GM19468 (cell line): ENCODE results near the gene PLAC9.

Experiments
- ATAC-seq: cut with Tn5 transposase; IDR thresholded peaks from one replicate; pipeline ENCODE4 v1.9.1; 2021; ENCODE audit warnings: mild to moderate bottlenecking, moderate library complexity, moderate number of reproducible peaks; ENCODE audit not compliant: unreplicated experiment; ENCODE audit errors: extremely low read depth

The PLAC9 gene

DNA sequence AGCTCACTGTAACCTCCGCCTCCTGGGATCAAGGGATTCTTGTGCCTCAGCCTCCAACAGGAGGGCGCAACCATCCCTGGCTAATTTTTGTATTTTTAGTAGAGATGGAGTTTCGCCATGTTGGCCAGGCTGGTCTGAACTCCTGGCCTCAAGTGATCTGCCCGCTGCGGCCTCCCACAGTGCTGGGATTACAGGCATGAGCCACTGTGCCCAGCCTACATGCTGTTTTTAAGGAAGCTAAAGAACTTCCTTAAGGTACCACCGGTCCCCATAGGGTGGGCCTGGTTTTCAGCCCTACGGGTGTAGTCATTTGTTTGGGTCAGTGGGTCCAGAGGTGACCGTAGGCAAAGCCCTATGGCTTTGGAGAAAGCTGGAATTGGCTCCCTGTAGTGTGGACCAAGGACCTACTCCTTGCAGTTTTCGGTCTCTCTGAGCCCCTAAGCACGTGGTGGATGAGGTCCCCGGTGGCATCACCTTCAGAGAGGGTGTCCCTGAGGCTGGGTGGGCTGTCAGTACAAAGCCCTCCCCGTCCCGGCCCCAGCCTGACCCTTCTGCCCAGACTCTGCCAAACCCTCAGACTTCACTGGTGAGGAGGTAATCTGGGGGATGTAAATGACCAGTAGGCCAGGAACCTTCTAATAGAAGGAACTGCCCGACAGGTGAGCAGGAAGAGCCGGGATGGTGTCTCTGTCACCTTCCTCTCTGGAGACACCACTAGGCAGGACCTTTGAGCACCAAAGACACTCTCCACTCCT, 42.3 kb downstream of the PLAC9 start:
- no peak for ATAC-seq

DNA sequence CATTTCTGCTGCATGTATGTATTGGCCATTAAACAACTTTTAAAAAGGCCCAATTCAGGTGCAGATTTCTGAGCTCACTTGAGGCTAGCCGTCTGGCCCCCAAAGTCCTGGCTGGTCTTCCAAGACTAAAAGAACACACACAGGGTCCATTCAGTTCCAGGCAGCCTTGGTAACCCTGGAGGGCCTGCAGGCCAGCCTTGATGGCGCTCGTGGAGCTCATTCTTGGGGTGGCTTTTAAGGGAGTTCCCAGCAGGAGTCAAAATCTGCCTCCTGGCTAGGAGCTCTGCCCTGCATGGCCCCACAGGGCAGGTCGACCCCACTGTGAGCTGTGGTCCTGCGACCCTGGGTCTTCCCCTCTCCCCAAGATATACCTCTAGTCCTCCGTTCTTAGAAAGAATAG, 44.0 kb downstream of the PLAC9 start:
- ATAC-seq: no peak

DNA sequence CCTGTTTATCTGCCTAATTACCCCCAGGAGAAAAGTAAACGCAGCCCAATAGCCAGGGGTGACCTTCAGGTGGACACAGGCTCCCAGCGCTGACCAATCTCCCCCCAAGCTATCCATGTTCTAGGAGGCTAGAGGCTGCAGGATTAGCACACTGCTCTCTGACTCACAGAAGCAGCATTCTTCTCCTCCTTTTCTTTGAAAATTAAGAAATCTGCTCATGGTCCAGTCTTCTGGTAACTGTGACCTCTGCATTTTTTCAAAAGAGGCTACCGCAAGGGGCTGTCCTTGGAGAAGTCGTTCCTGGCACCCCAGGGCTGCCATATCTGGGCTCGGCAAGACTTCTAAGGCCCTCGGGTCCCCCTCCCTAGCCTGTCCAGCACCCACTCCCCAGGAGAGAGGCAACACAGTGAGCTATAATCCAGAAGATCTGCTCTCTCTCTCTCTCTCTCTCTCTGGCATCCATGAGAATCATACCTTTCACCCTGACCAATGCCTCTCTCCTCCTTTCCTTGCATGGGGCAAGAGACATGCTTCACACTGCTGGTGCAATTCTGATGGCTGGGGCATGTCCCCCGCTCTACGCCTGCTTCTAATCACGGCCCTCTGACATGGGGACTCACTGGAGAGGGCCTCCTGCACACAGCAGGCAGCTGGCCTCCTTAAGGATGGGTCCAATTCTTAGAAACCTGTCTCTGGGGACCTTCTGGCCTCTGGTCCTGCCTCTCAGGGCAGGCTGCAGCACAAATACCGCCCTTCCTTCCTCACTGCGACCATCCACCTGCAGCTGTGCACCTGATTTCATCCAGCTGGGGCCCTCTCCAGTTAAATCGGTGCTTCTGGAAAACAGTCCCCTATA, 45.5 kb downstream of the PLAC9 start:
- ATAC-seq: no peak

DNA sequence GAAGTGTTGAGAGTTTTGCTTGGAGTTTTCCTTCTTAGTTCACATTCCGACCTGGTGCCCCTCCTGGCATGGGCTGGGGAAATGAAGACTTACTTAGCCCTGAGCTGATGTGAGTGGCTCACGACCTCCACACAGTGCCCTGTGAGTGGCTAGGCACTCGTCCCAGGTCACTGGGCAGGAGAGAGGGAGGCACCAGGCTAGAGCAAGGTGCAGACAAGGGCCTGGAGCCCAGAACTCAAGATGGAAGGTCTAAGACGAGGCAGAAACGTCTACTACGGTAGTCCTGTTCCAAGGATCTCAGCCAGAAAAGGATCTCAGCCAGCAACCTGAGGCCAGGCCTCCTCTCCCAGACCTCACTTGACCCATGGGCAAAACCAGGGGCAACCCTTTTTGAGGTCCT, 50.5 kb downstream of the PLAC9 start:
- no peak for ATAC-seq

DNA sequence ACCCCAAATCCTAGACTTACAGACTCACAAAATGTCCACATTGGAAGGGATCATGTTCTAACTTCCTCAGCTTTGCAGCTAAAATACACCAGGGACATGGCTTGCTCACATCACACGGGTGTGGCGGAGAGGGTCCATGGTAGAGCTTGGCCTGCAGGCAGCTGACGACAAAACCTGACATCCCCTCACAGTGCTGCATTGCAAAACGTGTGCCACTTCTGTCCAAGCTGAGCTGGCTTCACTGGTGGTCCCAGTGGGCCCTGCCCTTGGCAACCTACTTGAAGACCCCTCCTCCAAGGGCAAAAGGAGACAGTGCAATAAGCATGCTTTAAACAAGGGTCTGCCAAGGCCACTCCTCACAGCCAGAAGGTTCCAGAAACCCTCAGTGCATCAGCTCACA, 50.9 kb downstream of the PLAC9 start:
- ATAC-seq: no peak

DNA sequence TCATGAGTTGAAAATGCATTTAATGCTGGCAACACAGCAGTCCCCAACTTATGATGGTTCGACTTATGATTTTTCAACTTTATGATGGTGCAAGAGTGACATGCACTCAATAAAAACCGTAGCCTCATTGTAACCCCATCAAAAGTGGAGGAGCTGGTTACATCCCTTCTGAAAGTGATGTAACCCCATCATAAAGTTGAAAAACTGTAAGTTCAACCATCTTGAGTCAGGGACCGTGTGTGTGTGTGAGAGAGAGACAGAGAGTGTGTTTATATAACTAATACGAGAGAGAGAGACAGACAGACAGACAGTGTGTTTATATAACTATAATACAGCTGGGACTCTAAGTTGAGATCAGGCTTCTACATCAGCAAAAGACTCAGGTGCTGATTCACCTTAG, 51.8 kb downstream of the PLAC9 start:
- no peak for ATAC-seq

DNA sequence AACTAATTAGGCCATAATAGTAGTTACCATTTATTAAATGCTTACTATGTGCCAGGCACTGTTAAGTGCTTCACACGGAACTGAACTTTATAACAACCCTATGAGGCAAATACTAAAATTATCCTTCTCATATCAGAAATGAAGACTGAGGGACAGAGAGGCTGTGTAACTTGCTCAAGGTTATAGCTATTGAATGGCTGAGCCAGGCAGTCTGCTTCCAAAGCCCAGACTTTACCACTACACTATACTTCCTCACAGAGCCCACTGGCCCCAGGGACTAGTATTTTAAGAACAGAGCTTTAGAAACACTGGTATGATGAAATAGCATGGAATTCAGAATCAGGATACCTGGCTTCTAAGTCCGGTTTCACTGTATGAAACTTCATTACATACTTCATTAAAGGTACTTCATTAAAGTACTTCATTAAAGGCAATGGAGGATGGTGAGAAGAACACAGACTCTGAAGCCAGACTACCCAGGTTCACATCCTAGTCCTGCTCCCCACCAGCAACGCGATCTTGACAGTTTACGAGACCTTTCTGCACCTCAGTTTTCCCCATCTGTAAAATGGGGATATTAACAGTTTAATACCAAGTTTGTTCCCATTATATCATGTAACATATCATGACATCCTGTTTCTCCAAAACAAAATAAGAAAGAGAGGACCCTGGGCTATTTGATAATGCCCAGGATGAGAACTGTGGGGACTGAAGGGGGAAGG, 53.2 kb downstream of the PLAC9 start:
- ATAC-seq: no peak

DNA sequence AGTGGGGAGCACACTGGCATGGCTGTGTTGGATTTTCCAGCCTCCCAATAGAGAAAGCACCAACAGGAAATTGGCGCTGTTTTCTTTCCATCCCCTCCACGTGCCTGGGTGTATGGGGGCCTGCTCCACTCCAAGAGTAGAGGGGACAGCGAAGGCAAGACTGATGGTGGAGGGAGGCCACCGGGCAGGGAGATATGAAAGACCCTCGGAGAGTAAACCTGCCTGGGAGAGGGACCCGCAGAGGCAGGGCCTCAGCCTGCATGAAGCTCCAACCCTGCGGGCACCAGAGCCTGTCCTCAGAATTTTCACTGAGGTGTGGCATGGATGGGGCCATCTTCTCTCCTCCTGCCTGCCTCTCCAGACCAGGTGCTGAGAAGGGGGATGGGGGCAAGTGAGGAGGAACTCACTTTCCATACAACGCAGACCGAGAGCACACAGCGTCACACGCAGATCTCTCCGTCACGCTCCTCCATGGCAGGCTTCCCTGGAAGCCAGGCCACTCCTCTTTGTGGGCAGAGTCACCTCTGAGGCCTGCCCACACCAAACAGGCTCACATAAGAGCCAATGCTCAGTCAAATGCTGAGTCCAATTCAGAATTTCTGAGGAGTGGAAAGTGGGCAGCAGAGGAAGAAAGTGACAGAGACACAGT, 54.0 kb downstream of the PLAC9 start:
- no peak for ATAC-seq

DNA sequence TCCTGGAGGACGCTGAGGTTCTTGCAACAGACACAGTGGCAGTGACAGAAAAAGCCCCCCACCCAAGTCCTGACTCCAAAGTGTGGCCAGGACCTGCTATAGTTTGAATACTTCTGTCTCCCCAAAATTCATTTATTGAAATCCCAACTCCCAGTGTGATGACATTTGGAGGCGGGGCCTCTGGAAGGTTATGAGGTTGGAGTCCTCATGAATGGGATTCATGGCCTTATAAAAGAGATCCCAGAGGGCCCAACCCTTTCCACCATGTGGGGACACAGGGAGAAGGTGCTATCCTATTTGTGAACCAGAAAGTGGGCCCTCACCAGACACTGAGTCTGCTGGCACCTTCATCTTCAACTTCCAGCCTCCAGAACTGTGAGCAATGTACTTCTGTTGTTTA, 54.5 kb downstream of the PLAC9 start:
- ATAC-seq: no peak

DNA sequence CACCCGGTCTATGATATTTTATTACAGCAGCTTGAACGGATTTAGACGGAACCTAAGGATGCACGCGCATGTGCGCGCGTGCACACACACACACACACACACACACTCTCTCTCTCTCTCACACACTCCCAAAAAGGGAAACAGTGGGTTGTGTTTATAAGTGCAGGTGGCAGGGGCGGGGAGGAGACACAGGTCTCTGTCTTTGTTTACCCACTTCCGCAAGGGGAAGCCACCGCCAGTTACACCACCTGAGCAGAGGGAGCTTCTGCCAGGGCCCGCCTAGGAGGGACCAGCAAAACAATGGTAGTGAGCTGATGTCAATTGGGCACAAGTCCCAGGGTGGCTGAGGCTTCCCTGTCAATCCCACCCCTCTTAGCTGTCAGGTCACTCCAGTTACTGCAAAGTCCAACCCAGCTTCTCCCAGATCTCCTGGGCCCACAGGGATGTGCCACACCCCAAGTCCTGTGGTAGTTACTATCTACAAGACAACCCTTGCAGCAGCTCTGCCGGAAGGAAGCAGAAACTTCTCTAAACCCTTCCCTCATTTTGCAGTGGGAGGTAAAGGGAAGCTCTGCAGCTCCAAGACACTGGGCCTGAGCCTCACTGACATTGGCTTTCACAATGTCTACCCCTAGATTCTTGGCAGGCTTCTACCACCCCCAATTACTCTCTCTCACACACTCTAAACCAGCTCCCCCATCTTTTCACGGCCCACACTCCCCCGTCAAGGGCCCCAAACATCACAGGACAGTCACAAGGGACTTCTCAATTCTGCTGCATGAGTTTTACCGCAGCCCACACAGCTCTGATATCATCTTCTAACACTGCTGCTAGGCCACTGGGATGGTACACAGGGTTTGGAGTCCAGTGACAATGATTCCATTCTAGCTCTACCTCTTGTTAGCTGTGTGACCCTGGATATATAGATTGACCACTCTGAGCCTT, 55.2 kb downstream of the PLAC9 start:
- peak; percentile 82 for ATAC-seq

DNA sequence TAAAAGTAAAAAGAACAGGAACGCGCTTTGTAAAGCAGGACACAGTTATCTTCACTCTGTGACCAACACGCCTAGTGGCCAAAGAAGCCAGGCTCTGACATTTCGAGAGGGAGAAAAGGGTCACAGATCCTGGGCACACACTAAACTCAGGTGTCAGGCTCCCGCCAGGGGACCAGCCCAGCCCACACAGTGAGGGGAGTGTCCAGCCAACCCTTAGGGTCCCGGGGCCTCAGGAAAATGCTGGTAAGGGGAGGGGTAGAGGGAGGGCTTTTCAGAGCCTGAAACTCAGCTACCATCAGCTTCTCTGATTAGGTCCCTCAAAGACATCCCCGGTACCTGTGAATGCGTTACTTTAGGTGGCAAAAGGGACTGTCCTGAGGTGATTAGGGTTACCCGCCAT, 56.2 kb downstream of the PLAC9 start:
- no peak for ATAC-seq

DNA sequence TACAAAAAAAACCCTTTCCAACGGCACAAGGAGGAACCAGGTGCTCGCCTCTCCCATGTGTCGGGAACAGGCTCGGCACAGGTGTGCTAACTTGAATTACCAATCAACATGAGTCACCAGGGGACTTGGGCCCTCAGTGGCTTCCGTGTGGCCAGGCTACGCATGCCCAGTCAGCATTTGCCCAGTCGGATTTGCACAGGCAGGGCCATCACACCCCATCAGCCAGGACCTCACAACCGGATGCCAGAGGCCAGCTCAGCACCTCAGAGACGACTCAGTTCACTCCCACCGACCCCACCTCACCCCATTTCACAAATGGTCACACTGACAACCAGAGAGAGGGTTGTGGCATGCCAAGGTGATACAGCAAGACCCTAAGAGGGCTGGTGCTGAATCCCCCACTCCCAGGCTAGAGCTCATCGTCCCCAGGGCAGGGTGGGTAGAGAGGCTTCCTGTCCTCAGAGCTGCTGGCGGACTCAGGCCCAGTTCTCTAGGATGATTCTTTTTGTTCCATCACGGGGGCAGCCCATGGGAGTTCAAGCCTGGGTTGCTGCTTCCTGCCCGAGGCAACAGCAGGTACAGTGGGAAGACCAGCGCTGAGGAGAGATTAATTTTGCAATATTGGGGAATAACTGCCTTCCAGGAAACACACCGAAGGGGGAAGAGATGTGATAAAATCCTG, 59.2 kb downstream of the PLAC9 start:
- no peak for ATAC-seq

DNA sequence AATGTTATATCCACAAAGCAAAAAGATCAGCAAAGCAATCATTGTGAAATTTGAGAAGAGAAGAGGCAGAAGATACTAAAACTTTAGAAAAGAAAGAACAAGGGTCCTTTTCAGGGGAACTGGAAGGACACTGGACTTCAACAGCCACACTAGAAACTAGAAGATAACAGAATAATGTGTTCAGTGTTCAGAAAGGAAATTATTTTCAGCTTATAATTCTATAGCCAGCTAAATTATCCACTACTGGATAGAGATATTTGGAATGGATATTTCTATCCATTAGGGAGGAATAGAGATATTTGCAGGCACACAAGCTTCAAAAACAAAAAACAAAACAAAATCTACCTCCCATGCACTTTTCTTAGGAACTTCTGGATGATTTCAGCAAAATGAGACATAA, 60.0 kb downstream of the PLAC9 start:
- ATAC-seq: no peak

DNA sequence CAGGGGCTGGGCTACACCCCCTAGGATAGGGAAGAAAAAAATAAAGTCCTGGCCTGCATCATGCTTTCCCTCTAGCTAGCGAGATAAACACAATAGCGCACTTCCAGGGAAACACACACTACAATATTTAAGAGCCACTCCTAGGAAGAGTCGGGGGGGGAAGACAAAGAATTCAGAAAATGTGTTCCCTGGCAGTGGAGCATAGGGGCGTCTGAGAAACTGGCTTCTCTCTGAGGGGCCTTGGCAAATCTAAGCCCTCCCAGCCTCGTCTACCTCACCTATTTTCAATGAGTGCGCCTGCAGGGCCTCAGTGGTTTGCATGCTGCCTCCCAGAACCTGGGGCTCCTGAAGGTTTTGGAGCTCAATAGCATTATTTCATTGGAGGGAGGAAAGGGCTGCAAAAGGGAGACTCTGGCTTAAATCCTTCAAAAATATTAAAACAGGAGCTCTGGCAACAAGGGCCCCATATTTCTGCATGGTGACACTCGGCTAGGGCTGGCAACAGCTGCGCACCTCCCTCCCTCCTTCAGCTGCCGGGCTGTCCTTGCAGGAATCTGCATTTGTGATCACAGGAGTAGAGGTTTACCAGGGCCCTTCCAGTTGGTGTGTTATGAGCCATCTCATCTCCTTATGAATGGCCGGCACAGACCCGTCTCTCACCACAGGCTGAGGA, 62.0 kb downstream of the PLAC9 start:
- ATAC-seq: no peak
